H9 (cell line): Measurements from ENCODE around the gene COLEC12. TPM values are rescaled to one million over a fixed set of nuclear protein-coding genes. Genes with fewer than 3 reads are reported as not detected.

Experiments used
- DNase-seq: peaks from one replicate; pipeline ENCODE4 v3.0.0-alpha.2; 2017
- H2AFZ ChIP-seq: one replicate; pipeline ENCODE4 v1.6.1; 2013; ENCODE audit warnings: mild to moderate bottlenecking, low read length, control low read depth, moderate library complexity
- H2AK5ac ChIP-seq: 2 replicates; pipeline ENCODE4 v1.6.1; 2013; ENCODE audit warnings: low read length, control low read depth, mixed read lengths; ENCODE audit not compliant: insufficient read length
- H2BK120ac ChIP-seq: one replicate; pipeline ENCODE4 v1.6.1; 2013; ENCODE audit warnings: low read depth, mild to moderate bottlenecking, low read length, control low read depth, inconsistent platforms; ENCODE audit not compliant: poor library complexity, severe bottlenecking
- H2BK12ac ChIP-seq: 2 replicates; pipeline ENCODE4 v1.6.1; 2013; ENCODE audit warnings: low read length, control low read depth, mixed read lengths, low read depth; ENCODE audit not compliant: insufficient read length
- H2BK15ac ChIP-seq: 2 replicates; pipeline ENCODE4 v1.6.1; 2013; ENCODE audit warnings: low read depth, low read length, control low read depth
- H2BK20ac ChIP-seq: one replicate; pipeline ENCODE4 v1.6.1; 2013; ENCODE audit warnings: low read depth, mild to moderate bottlenecking, low read length, control low read depth, inconsistent platforms; ENCODE audit not compliant: poor library complexity, severe bottlenecking
- H2BK5ac ChIP-seq: 2 replicates; pipeline ENCODE4 v1.6.1; 2013; ENCODE audit warnings: low read length, control low read depth, mixed read lengths; ENCODE audit not compliant: insufficient read length
- H3K14ac ChIP-seq: 2 replicates; pipeline ENCODE4 v1.6.1; 2013; ENCODE audit warnings: low read length, control low read depth; ENCODE audit not compliant: insufficient read depth
- H3K18ac ChIP-seq: 2 replicates; pipeline ENCODE4 v1.6.1; 2013; ENCODE audit warnings: low read depth, mild to moderate bottlenecking, mixed read lengths, low read length, control low read depth; ENCODE audit not compliant: insufficient read length
- H3K23ac ChIP-seq: 2 replicates; pipeline ENCODE4 v1.6.1; 2013; ENCODE audit warnings: low read length, control low read depth, mixed read lengths, low read depth; ENCODE audit not compliant: insufficient read length
- H3K23me2 ChIP-seq: 2 replicates; pipeline ENCODE4 v1.6.1; 2013; ENCODE audit warnings: low read depth, mild to moderate bottlenecking, mixed read lengths, low read length, control low read depth; ENCODE audit not compliant: insufficient read length, poor library complexity, severe bottlenecking
- H3K27ac ChIP-seq: 2 replicates; pipeline ENCODE4 v1.5.1; 2013; ENCODE audit warnings: low read length, control low read depth, mixed read lengths, low read depth; ENCODE audit not compliant: insufficient read length
- H3K27me3 ChIP-seq: 2 replicates; pipeline ENCODE4 v1.6.1; 2013; ENCODE audit warnings: low read length, control low read depth, inconsistent platforms; ENCODE audit not compliant: insufficient read depth
- H3K4ac ChIP-seq: 2 replicates; pipeline ENCODE4 v1.6.1; 2013; ENCODE audit warnings: low read depth, mild to moderate bottlenecking, control low read depth, inconsistent platforms, low read length, moderate library complexity
- H3K4me1 ChIP-seq: 2 replicates; pipeline ENCODE4 v1.6.1; 2013; ENCODE audit warnings: low read length, control low read depth, inconsistent platforms; ENCODE audit not compliant: insufficient read depth
- H3K4me2 ChIP-seq: 2 replicates; pipeline ENCODE4 v1.6.1; 2013; ENCODE audit warnings: low read length, control low read depth, mixed read lengths; ENCODE audit not compliant: insufficient read length, insufficient read depth
- H3K56ac ChIP-seq: 2 replicates; pipeline ENCODE4 v1.6.1; 2013; ENCODE audit warnings: low read depth, mild to moderate bottlenecking, mixed read lengths, low read length, control low read depth; ENCODE audit not compliant: insufficient read length
- H3K79me1 ChIP-seq: 2 replicates; pipeline ENCODE4 v1.6.1; 2013; ENCODE audit warnings: low read depth, mild to moderate bottlenecking, moderate library complexity, low read length, control low read depth, inconsistent platforms; ENCODE audit not compliant: insufficient read depth, poor library complexity, severe bottlenecking
- H3K79me2 ChIP-seq: 2 replicates; pipeline ENCODE4 v1.6.1; 2013; ENCODE audit warnings: low read length, control low read depth, inconsistent platforms; ENCODE audit not compliant: insufficient read depth
- H3K9ac ChIP-seq: 2 replicates; pipeline ENCODE4 v1.6.1; 2013; ENCODE audit warnings: low read length, control low read depth, mixed read lengths; ENCODE audit not compliant: insufficient read length; ENCODE audit errors: extremely low read depth
- H3K9me3 ChIP-seq: one replicate; pipeline ENCODE4 v1.6.1; 2013; ENCODE audit warnings: low read depth, low read length, inconsistent platforms; ENCODE audit not compliant: control insufficient read depth
- H3T11ph ChIP-seq: one replicate; pipeline ENCODE4 v1.6.1; 2013; ENCODE audit warnings: mild to moderate bottlenecking, low read length, control low read depth, inconsistent platforms
- H4K20me1 ChIP-seq: one replicate; pipeline ENCODE4 v1.6.1; 2013; ENCODE audit not compliant: control insufficient read depth, insufficient read length, insufficient read depth
- H4K5ac ChIP-seq: 2 replicates; pipeline ENCODE4 v1.6.1; 2013; ENCODE audit warnings: low read depth, mild to moderate bottlenecking, mixed read lengths, low read length, control low read depth; ENCODE audit not compliant: insufficient read length
- H4K8ac ChIP-seq: replicated peaks from 2 replicates; pipeline ENCODE4 v1.6.1; 2013; ENCODE audit warnings: low read length, control low read depth, mixed read lengths, low read depth; ENCODE audit not compliant: insufficient read length
- H4K91ac ChIP-seq: 2 replicates; pipeline ENCODE4 v1.6.1; 2013; ENCODE audit warnings: low read depth, mild to moderate bottlenecking, moderate library complexity, mixed read lengths, low read length, control low read depth; ENCODE audit not compliant: insufficient read length
- H3K27ac Mint-ChIP-seq, 3 experiments: 2 replicates in 2 of 3; 3 replicates in 1 of 3; pipeline ENCODE4 v1.8.0; 2020 to 2021; ENCODE audit warnings: mixed read lengths in 3 of 3, mild to moderate bottlenecking in 1 of 3, moderate library complexity in 1 of 3
- H3K27me3 Mint-ChIP-seq: 2 replicates; pipeline ENCODE4 v1.8.0; 2021; ENCODE audit warnings: low read depth, mild to moderate bottlenecking, moderate library complexity, mixed read lengths
- H3K36me3 Mint-ChIP-seq, 3 experiments: 2 replicates in 2 of 3; 3 replicates in 1 of 3; pipeline ENCODE4 v1.8.0; 2020 to 2021; ENCODE audit warnings: low read depth in 3 of 3, mixed read lengths in 3 of 3; ENCODE audit not compliant: insufficient read depth in 1 of 3
- H3K4me1 Mint-ChIP-seq, 2 experiments: 2 replicates each; pipeline ENCODE4 v1.8.0; 2020; ENCODE audit warnings: mixed read lengths in 2 of 2
- H3K4me3 Mint-ChIP-seq, 2 experiments: 2 replicates in 1 of 2; 3 replicates in 1 of 2; pipeline ENCODE4 v1.8.0; 2020 to 2021; ENCODE audit warnings: mild to moderate bottlenecking in 2 of 2, mixed read lengths in 2 of 2, moderate library complexity in 1 of 2
- H3K9me3 Mint-ChIP-seq, 2 experiments: 2 replicates in 1 of 2; 3 replicates in 1 of 2; pipeline ENCODE4 v1.8.0; 2020; ENCODE audit warnings: mild to moderate bottlenecking in 2 of 2, mixed read lengths in 2 of 2, moderate library complexity in 1 of 2
- CTCF ChIP-seq: fragments of 200-600 bp; sonication (generic); conservative IDR thresholded peaks from 3 replicates; pipeline ENCODE4 v1.8.0; 2021; ENCODE audit warnings: antibody characterized with exemption, mild to moderate bottlenecking
- WGBS: extraction: QIAGEN DNeasy Blood & Tissue Kit; methylation state at CpG from one replicate; pipeline ENCODE4 v1.1.7; 2013; ENCODE audit warnings: missing lambda C conversion rate, low lambda C conversion rate, mixed read lengths; ENCODE audit not compliant: insufficient read length; ENCODE audit errors: extremely low coverage; 5-methylcytosine and 5-hydroxymethylcytosine counted together
- total RNA-seq: library from RNA; stranded (reverse); gene quantifications from 2 replicates; pipeline ENCODE4 v1.2.1, GENCODE V29; 2021

The COLEC12 gene
- total RNA-seq, 1 experiment from 2014 or later: 0.70 TPM

GRCh38 chr18:435940-436339 is 64.6 kb downstream of the COLEC12 start:
- Histone ChIP-seq H3K9me3 (no peaks in the 10 kb centered on the region), H3K18ac (no peak overlapping the region), H3K79me2 (no peaks in the 10 kb centered on the region), H3T11ph (no peak overlapping the region), H3K79me1 (no peaks in the 10 kb centered on the region), H2AFZ (no peak overlapping the region), H2AK5ac (no peak overlapping the region), H4K91ac (no peak overlapping the region), H2BK20ac (no peak overlapping the region), H4K8ac (no peak overlapping the region), H3K23ac (no peak overlapping the region), H4K20me1 (no peaks in the 10 kb centered on the region), H3K4me2 (no peak overlapping the region), H3K23me2 (no peaks in the 10 kb centered on the region), H2BK15ac (no peak overlapping the region), H3K27me3 (no peaks in the 10 kb centered on the region), H3K9ac (no peak overlapping the region), H2BK5ac (no peak overlapping the region), H3K14ac (no peak overlapping the region), H2BK120ac (no peak overlapping the region), H3K4ac (no peak overlapping the region), H3K56ac (no peak overlapping the region), H4K5ac (no peak overlapping the region), H2BK12ac (no peak overlapping the region), H3K27ac (no peak overlapping the region), H3K4me1 (no peaks in the 10 kb centered on the region)
- no peaks in the 10 kb centered on the region for H3K36me3 Mint-ChIP-seq
- no peak for TF ChIP-seq CTCF
- no peaks in the 10 kb centered on the region for H3K27me3 Mint-ChIP-seq
- H3K27ac Mint-ChIP-seq: no peak overlapping the region
- no peaks in the 10 kb centered on the region; a peak in 1 of 5 replicates for H3K9me3 Mint-ChIP-seq
- H3K4me1 Mint-ChIP-seq: no peaks in the 10 kb centered on the region
- no CpG with 5 or more reads among the region's 4 CpGs for WGBS
- DNase-seq: no peak
- H3K4me3 Mint-ChIP-seq: no peak overlapping the region
